NCI-H128 (cell line): Measurements from ENCODE around the gene LIPJ.

ENCODE experiments used
- DNase-seq: peaks from one replicate; lab custom pipeline; 2025; ENCODE audit not compliant: unreplicated experiment; lab: John Stamatoyannopoulos, UW

The LIPJ gene

GRCh38 chr10:88586462-88586861, at the start of gene LIPJ:
Gene LIPJ, plus strand, starts transcription at chr10:88586762. Its CDS starts 3,926 bp downstream, at chr10:88590688.
- DNase-seq: no peak

DNA sequence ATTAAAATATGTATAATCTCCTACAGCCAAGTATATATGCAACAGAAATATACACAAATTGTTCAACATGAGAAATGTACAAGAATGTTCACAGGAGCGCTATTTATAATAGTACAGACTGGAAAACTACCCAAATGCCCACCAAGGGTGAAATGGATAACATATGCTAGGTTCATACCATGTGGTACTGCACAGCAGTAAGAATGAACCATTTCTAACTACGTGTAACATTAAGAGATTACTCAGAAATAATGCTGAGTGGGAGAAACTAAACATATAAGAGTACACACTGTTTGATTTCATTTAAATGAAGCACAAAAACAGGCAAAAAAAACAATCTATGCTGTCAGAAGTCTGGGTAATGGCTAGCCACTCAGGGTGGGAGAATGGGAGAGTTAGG, 49.2 kb upstream of the LIPJ start:
- DNase-seq: no peak

- DNase-seq: no peak
Measured at GRCh38 chr10:88538048-88538447, 48.5 kb upstream of the LIPJ start.

DNA sequence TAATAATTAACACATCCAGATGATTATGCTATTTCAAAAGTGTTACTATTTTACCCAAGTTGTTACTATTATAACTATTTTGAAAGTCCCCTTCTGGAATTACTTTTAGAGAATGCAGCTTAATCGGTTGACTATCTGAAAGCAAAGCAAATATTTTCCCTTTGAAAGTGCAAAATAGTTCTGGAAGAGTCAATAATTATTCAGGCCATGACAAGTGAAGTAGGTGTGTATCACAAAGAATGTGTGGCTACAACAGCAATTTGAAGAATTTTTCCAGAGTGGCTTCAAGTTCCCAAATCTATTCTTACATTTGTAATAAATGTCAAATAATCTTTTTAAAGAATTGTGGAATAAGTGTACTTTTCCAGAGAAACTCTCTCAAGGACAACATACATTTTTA, 46.2 kb upstream of the LIPJ start:
- DNase-seq: no peak

DNA sequence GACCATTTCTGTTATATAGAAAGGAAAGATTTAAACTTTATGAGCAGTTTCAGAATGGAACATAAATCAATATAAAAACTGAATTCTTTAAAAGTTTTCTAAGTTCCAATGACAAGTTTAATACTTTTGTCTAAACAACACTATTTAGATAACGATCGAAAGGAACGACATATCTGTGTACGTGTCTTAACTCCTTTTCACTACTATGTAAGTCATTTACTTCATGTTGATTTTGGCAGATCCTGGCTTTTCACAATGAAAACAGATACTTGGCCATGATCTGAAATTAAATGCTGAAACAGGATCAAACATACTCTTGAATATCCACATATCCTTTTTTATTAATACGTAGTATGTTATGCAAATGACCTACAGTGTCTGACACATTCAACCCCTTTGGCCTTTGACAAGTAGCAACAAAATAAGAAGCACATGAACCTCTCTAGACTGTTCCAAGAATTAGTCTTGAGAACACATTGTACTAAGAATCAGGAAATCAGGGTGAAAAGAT, 45.4 kb upstream of the LIPJ start:
- no peak for DNase-seq

- no peak for DNase-seq
Measured at GRCh38 chr10:88542522-88542921, 44.0 kb upstream of the LIPJ start.

DNA sequence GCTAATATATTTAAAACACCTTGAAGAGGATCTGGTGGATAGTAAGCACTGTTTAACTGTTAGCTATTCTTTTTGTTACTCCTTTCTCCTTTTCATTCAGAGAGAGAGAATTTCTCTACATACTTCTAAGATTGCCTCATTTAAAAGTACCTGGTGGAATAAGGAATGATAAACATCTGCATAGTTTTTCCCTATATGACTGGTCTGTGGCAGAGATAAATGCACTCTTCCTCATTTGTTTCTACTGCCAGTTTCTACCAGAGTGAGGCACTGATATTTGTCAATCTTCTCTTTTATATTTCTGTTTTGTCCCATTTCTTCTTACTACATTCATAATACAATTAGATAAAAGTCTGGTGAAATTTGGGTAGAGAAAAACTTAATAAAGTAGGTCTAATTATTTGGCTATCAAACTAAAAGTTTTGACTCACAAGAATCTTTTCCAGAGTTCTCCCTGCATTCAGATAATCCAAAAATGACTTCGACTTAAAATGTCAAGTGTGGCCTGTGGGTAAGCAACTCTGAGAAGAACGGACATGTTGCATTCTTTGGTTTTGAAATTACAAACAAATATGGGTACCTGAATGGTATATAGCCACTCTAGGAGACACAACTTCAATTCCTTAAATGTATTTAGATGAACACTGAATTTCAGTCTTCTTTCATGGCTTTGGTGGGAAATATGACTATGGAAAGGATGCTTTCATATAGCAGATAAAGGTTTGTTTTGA, 42.3 kb upstream of the LIPJ start:
- no peak for DNase-seq

GRCh38 chr10:88545359-88545758, 41.2 kb upstream of the LIPJ start:
- no peak for DNase-seq

GRCh38 chr10:88546497-88546896, 40.1 kb upstream of the LIPJ start:
- DNase-seq: no peak

DNA sequence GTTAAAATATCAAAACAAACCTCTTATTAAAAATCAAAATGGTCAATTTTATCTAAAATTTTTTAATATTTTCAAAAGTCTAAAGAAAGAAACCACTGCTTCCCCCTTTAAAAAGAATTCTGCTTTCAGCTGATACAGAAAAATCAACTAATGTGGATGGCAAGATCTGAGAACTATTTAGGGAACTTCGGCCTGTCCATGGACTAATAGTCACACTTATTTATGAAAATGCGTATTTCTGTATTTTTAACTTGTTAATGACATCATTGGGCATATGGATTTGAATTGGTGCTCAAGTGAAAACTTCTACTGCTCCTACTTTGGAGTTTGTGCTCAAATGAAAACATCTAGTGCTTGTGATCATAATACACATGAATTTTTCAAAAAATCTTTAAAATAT, 35.3 kb upstream of the LIPJ start:
- DNase-seq: no peak

- no peak for DNase-seq
Measured at GRCh38 chr10:88553116-88553752, 33.3 kb upstream of the LIPJ start.

DNA sequence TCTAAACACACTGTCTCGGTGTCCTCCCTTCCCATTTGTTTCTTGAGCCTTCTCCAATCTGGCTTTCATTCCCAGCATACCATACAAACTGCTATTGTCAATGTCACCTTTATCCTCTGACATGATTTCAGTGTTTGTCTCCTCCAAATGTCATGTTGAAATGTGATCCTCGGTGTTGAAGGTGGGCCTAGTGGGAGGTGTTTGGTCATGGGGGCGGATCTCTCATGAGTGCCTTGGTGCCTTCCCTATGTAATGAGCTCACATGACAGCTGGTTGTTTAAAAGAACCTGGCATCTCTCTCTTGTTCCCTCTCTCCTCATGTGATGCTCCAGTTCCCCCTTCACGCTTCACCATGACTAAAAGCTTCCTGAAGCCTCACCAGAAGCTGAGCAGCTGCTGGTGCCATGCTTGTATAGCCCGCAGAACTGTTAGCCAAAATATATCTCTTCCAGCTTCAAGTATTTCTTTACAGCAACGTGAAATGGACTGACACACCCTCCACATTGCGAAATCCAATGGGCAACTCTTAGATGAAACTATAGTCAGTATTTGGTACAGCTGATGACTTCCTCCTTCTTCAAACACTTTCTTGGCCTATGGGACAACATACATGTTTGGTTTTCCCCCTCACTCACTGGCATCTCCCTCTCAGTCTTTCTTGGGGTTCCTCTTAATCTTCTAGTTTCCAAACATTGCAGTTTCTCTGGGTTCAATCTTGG, 31.2 kb upstream of the LIPJ start:
- no peak for DNase-seq

GRCh38 chr10:88557256-88557655, 29.3 kb upstream of the LIPJ start:
- no peak for DNase-seq

GRCh38 chr10:88557658-88558057, 28.9 kb upstream of the LIPJ start:
- DNase-seq: no peak

GRCh38 chr10:88562152-88562551, 24.4 kb upstream of the LIPJ start:
- DNase-seq: no peak

DNA sequence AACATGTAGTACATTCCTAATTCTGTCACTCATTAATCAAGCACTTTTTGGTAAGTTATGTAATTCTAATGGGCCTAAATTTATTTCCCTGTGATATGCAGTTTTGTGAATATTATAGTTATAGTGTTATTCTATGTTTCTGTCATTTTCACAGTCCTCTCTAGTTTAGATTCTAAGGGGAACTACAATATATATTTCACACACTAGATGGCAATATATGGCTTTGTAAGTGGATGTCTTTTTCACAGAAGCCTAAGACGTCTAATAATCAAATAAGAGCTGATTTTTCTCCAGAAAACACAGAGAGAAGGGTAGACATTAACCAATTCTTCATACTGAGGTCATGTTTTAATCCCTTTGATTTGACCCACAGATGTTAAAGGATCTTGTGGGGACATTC, 21.5 kb upstream of the LIPJ start:
- no peak for DNase-seq

DNA sequence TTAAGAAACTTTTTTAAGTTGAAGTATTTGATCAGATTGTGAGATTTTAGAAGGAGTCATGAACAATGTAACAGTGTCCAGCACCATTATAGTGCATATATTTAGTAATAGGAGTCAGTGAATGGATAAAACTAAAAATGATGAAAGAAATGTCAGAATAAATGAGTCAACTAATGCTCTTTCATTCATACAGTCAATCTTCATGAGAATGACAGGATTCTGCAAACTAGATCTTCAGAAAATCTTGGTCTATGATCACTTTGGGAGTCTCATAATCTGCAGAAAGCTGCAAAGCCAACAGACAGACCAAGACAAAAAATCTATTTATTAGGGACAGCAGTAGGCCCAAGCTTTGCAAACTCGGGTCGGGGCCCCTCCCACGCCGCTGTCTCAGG, 4.2 kb upstream of the LIPJ start:
- DNase-seq: no peak

DNA sequence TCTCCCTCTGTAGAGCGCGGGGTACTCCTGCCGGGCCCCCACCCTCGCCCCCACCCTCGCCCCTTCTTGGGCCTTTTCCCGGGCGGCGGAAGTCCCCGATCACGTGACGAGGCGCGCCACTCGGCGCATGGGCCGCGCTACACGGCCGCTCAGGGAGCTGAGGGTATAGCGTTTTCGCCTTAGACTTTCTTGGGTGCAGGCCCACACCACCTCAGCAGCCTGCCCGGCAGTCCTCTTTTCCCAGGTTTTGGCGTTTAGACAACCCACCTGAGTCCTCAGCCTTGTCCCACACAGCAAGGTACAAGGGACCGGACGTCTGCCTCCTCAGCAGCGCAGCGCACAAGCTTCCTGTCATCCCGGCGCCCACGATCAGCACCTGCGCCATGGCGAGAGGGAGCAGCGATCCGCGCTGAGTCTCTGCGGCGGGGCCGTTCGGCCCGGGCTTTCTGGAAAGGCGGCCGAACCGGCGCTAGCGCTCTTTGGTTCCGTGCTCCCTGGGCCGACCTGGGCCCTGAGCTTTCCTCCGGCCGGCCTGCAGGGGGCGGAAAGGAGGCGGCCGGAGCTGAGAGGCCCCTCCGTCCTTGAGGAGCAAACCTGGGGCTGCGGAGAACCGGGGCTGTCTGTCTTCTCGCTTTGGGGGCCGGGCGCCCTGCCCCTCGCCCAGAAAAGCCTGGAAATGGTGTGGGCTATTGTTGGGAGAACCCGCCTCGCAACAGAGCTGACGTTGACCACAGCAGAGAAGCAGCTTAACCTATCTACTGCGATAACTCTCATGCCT, 3.6 kb upstream of the LIPJ start, which contains the start of gene RNLS:
TSS of gene RNLS (minus strand) at position 513 of the 778 bp plus-strand sequence.
- DNase-seq: no peak

GRCh38 chr10:88583584-88583957, 3.0 kb upstream of the LIPJ start:
- DNase-seq: no peak

DNA sequence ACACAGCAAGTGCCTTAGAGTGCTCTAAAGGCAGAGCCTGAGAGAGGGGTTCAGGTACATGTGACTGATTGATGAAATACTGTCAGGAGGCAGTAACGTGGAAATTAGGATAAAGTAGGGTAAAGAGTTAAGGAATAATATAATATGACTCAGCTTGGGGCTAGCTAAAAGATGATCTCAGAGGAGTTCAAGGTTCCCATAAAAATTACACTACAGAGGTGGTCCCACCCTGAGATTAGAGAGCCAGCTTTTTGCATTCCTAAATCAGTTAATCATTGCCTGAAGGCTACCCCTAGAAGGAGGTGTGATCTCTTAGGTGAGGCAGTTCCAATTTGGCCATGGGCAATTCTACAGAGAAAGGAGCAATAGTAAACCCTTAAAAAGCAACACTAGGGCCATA, 5.8 kb downstream of the LIPJ start:
- DNase-seq: no peak

GRCh38 chr10:88592906-88593305, 6.3 kb downstream of the LIPJ start:
- no peak for DNase-seq
